Fibroblast of lung (primary cell): Measurements from ENCODE around the gene CLASP1.

Experiments used
- CTCF ChIP-seq, 2 donors: IDR thresholded peaks in 1 of 2; conservative IDR thresholded peaks in 1 of 2; 1 replicate in 1 of 2; 2 replicates in 1 of 2; pipeline ENCODE4 v1.5.1; 2011 to 2012; ENCODE audit warnings: low read length in 2 of 2, control low read depth in 1 of 2, inconsistent platforms in 1 of 2, low read depth in 1 of 2, mild to moderate bottlenecking in 1 of 2
- EZH2 ChIP-seq: IDR thresholded peaks from 2 replicates; pipeline ENCODE4 v1.5.1; 2012; ENCODE audit warnings: low read length, control low read depth, mild to moderate bottlenecking; ENCODE audit errors: missing control alignments

- no peak for TF ChIP-seq CTCF (conservative IDR thresholded peaks at IDR 0.05 in 1 of 2, IDR thresholded peaks at IDR 0.05 in 1 of 2; ENCODE audit: low read depth in 1 of 2, low read length in 2 of 2)
- no peak for TF ChIP-seq EZH2
Measured at GRCh38 chr2:121420486-121420885, 228.8 kb downstream of the CLASP1 start.
